HUDEP-2 (cell line): ENCODE measurements around the gene C21orf91.
A peak's percentile ranks its signal among the peaks of the same experiment; 100 is the strongest.

Experiments
- DNase-seq, 76 experiments: peaks; one replicate each; lab custom pipeline; 2025; ENCODE audit not compliant: unreplicated experiment in 76 of 76; lab: John Stamatoyannopoulos, UW

Gene C21orf91

GRCh38 chr21:17819114-17819876, at the start of gene C21orf91:
Gene C21orf91 (minus strand): TSS chr21:17819356. CDS start chr21:17818318, 1,038 bp downstream.
- peak; percentile 14 to 98 (median 90) for DNase-seq

GRCh38 chr21:17866590-17866989, 47.4 kb upstream of the C21orf91 start:
- no peak for DNase-seq

GRCh38 chr21:17859661-17860060, 40.5 kb upstream of the C21orf91 start:
- no peak for DNase-seq

GRCh38 chr21:17858747-17859146, 39.6 kb upstream of the C21orf91 start:
- DNase-seq, result no peak

- peak in 9 of 76 experiments; percentile 1 to 45 (median 20) for DNase-seq
Measured at GRCh38 chr21:17854745-17855144, 35.6 kb upstream of the C21orf91 start.

GRCh38 chr21:17853393-17854275, 34.5 kb upstream of the C21orf91 start:
- no peak for DNase-seq

GRCh38 chr21:17848228-17848627, 29.1 kb upstream of the C21orf91 start:
- peak in 53 of 76 experiments; percentile 3 to 88 (median 40) for DNase-seq

GRCh38 chr21:17841103-17841502, 21.9 kb upstream of the C21orf91 start:
- DNase-seq, result no peak

- no peak for DNase-seq
Measured at GRCh38 chr21:17834639-17835354, 15.6 kb upstream of the C21orf91 start.

GRCh38 chr21:17829472-17829871, 10.3 kb upstream of the C21orf91 start:
- no peak for DNase-seq

GRCh38 chr21:17828223-17828622, 9.1 kb upstream of the C21orf91 start:
- DNase-seq, result no peak

GRCh38 chr21:17823846-17824245, 4.7 kb upstream of the C21orf91 start:
- DNase-seq, result no peak

GRCh38 chr21:17821121-17821520, 2.0 kb upstream of the C21orf91 start:
- DNase-seq, result no peak

GRCh38 chr21:17819877-17820229, 697 bp upstream of the C21orf91 start:
- DNase-seq, result peak in 6 of 76 experiments; percentile 45 to 82 (median 66)

GRCh38 chr21:17818186-17819113, 706 bp downstream of the C21orf91 start:
- peak in 27 of 76 experiments; percentile 4 to 56 (median 25) for DNase-seq

GRCh38 chr21:17813353-17813752, 5.8 kb downstream of the C21orf91 start:
- DNase-seq, result no peak

GRCh38 chr21:17805966-17806365, 13.2 kb downstream of the C21orf91 start:
- no peak for DNase-seq

- DNase-seq, result no peak
Measured at GRCh38 chr21:17803536-17803935, 15.6 kb downstream of the C21orf91 start.

- DNase-seq, result no peak
Measured at GRCh38 chr21:17802572-17802971, 16.6 kb downstream of the C21orf91 start.
